SHP77 treated with DMSO at 0.1 percent for 48 hours (cell line): ENCODE measurements around the gene VPS11.
"Not testable (repeated sequence)": the region's sequence is repeated elsewhere in the genome, so short reads cannot be mapped to it uniquely, and the experiment has no call there.

ENCODE experiments used
- DNase-seq: peaks from one replicate; lab custom pipeline; 2025; lab: John Stamatoyannopoulos, UW

VPS11 gene

GRCh38 chr11:119038884-119039283 is 28.7 kb upstream of the VPS11 start:
- DNase-seq = no peak

GRCh38 chr11:119039471-119039870 is 28.1 kb upstream of the VPS11 start:
- not testable (repeated sequence) for DNase-seq

- DNase-seq = no peak
Measured at GRCh38 chr11:119041821-119042514, 25.6 kb upstream of the VPS11 start.

DNA sequence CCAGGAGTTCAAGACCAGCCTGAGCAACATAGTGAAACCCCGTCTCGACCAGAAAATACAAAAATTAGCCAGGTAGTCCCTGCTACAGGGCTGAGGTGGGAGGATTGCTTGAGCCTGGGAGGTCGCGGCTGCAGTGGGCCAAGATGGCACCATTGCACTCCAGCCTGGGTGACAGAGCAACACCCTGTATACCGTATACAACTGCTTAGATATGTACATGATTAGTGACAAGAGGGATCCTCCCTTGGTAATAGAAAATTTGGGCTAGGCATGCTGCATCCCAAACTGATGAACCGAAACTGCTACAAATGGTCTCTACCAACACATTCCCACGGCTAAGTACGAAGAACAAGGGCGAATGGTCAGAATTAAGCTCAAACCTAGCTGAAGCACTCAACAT is 24.7 kb upstream of the VPS11 start:
- DNase-seq = no peak

DNA sequence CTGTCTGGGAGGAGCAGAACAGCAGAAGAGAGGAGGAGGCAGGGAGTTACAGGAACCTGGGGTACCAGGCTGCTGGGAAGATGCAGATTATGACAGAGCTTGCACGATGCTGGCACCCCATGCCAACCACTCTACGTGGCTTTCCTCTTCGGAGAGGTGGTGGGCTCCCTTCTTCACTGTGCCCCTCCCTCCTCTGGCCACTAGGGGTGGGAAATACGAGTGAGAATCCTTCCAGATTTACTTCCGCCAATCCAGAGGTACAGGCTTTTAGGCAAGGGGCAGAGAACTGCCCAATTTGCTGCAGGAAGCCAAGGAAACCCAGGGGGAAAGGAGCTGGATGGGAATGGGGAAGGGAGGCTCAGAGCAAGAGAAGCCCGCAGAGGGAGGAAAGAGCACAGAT is 22.9 kb upstream of the VPS11 start:
- DNase-seq = no peak

- DNase-seq = no peak
Measured at GRCh38 chr11:119046489-119046888, 21.1 kb upstream of the VPS11 start.

- DNase-seq = no peak
Measured at GRCh38 chr11:119047205-119047604, 20.4 kb upstream of the VPS11 start.

DNA sequence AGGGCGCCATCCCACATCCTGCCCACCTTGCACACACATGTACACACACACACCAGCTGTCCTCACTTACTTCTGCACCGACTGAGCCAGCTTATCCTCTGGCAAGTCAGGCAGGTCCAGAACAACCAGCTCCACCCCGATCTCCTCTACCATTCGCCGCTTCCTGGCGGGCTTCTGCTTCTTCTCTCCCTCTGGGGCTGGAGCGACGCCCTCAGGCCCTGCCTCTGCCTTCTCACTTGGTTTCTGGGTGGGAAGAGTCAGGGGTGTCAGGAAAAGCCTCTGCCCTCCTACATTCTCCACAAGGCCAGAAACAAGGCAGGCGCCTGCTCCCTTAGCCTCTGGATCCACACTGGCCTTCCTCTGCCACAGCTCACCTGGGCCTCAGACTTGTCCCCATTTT is 19.0 kb upstream of the VPS11 start:
- no peak for DNase-seq

DNA sequence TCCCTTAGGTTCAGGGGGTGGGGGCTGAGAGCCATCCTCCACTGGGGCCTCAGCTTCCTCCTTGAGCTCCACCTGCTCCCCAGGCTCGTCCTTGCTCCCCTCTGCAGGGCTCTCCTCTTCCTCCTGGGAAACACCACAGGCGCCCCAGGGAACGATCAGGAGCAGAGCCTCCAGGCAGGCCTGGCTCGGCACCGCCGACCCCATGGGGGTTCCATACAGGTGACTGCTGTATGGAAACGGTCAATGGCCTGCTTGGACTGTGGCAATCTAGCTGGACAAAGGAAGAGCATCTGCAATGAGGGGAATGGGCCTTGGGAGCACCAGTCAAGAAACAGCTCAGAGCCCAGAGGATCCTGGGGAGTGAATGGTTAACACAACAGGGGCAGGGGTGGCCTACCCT is 18.5 kb upstream of the VPS11 start:
- DNase-seq = no peak

DNA sequence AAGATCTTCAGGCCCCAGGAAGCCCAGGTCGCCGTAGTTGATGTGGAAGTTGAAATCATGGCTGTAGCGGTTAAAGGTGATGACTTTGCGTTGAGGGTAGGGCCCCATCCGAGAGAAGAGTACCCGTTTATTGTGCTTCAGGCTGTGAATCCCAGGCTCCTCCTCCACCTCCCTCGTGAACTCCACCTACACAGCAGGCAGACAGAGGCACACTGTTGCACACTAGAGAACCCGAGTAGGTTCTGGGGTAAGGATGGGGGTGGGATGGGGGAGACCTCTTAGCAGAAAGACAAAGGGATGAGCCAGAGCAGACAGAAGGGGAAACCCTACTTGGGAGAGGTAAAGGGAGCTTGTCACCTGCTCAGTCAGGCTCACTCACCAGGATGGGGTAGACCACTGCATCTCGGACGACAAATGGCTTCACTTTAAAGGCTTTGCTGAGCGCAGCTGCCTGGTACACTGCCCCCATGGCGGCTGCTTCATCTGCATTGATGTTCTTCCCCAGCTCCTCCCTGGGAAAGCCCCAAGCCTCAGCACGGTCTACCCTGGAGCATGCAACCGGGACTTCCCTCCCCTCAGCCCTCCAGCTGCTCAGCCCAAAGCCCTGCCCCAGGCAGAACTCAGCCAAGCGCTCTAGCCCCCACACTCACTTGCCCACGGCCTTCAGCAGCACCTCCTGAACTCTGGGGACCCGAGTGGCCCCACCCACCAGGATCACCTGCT is 16.0 kb upstream of the VPS11 start:
- no peak for DNase-seq

DNA sequence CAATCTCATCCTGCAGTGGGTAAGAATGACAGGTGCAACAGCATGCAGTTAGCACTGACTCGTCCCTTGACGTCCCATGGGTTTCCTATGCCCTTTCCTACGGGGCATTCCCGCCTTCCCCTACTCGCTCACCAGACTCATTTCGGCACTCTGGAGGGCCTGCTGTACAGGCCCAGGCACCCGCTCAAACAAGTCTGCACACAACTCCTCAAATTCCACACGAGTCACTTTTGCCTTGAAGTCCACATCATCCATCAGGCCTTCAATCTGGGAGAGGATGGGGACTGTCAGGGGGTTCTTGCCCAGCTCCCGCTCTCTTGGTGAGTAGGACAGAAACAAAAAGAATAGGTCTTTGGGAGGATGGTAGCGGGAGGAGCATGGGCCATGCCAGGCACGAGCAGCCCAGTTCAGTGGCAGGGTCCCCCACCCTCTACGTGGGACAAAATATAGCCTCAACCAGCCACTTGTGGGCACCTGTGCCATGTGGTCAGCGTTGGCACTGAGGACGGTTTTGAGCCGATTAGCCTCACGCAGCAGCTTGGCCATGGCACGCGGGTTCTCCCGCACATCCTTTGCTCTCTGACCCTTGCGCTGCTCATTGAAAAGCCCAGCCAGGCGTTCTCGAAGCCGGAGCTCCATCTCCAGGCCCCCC is 15.3 kb upstream of the VPS11 start:
- DNase-seq = no peak

DNA sequence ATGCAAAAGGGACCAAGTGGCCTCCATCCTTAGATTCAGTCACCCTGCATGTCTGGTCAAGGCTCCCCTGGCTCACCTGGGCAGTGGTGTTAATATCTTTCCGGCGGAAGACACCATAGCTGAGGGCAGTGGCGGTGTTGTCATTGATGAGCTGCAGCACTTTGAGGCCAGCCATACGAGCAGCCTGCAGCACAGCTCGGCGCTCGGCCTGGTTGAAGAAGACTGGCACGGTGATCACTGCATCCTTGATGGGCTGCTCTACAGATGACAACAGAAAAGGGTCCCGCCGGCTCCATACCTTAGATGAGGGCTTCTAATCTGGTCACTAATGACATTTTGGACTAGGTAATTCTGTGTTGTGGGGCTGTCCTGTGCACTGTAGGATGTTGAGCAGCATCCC is 13.2 kb upstream of the VPS11 start:
- DNase-seq = no peak

DNA sequence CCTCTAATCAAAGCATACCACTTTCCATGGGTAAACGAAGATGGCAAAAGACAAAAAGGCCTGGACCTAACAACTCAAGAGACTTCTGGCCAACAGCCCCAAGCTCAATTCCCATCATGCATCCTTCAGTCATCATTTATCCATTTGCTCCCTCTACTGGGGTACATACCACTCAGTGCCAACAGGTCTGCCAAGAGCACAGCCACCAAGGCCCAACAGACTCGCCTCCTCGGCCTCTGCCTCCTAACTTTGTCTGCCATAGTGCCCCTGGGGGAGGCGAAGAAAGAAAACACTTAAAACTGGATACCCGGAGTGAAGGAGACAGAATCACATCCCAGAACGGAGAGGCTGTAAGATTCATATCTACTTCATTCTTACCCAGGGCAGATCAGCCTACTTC is 11.7 kb upstream of the VPS11 start:
- DNase-seq = no peak

- no peak for DNase-seq
Measured at GRCh38 chr11:119056421-119056999, 11.1 kb upstream of the VPS11 start.

- DNase-seq = peak; percentile 91
Measured at GRCh38 chr11:119057000-119057769, 10.4 kb upstream of the VPS11 start, which contains the start of gene HYOU1. HYOU1 (minus strand) TSS chr11:119057205; CDS start chr11:119056160, 1,045 bp downstream.

DNA sequence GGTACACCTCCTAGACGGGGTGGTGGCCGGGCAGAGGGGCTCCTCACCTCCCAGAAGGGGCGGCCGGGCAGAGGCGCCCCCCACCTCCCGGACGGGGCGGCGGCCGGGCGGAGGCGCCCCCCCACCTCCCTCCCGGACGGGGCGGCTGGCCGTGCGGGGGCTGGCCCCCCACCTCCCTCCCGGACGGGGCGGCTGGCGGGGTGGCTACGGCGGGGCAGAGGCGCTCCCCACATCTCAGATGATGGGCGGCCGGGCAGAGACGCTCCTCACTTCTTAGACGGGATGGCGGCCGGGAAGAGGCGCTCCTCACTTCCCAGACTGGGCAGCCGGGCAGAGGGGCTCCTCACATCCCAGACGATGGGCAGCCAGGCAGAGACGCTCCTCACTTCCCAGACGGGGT is 8.5 kb upstream of the VPS11 start:
- not testable (repeated sequence) for DNase-seq

DNA sequence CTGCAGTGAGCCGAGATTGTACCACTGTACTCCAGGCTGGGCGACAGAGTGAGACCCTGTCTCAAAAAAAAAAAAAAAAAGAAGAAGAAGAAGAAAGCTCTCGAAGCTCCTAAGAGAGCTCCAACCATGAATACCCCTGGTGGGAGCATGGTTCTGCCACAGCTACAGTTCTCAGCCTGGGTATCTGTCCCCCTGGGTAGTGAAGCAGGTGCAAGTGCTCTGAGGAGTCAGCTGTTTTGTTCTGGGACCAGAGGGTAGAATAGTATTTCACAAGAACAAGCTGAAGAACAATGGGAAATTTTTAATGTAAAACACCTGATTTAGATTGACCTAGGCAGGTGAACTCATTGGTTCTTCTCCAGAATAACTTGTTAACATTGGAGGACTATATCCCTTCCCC is 6.4 kb upstream of the VPS11 start:
- DNase-seq = no peak

DNA sequence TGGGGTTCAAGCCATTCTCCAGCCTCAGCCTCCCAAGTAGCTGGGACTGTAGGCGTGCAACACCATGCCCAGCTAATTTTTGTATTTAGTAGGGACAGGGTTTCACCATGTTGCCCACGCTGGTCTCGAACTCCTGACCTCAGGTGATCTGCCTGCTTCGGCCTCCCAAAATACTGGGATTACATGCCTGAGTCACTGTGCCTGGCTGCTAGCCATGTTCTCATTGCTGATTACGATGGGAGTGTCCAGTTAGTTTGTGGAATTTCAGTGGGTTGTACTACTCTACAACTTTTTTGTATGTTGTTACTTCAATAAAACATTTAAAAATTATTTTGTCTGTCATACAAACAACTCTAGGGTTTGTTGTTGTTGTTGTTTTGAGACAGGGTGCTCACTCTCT is 4.8 kb upstream of the VPS11 start:
- no peak for DNase-seq

- DNase-seq = no peak
Measured at GRCh38 chr11:119065369-119065768, 2.2 kb upstream of the VPS11 start.

GRCh38 chr11:119077839-119078238 is 10.2 kb downstream of the VPS11 start:
- DNase-seq = no peak

DNA sequence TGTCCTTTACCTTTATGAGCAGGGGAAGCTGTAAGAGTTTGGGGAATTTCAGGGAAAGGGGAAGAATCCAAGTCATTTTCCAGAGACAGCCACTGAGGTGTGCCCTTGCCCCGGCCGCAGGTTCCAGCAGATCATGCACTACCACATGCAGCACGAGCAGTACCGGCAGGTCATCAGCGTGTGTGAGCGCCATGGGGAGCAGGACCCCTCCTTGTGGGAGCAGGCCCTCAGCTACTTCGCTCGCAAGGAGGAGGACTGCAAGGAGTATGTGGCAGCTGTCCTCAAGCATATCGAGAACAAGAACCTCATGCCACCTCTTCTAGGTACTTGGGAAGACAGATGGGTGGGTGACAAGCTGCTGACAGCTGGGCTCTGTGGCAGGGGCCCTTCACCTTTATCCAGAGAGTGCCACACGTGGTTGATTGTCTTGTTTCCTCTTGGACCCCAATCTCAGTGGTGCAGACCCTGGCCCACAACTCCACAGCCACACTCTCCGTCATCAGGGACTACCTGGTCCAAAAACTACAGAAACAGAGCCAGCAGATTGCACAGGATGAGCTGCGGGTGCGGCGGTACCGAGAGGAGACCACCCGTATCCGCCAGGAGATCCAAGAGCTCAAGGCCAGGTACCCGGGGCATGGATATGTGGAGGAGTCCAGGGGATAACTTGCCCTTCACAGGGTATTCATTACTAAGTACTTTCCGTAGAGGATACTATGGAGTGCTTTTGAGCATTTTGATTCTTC is 11.2 kb downstream of the VPS11 start:
- DNase-seq = no peak
